Lung microvascular endothelial cell (primary cell): ENCODE data around the gene GALNT17. TPM values are rescaled to one million over a fixed set of nuclear protein-coding genes. Genes with fewer than 3 reads are reported as not detected.

ENCODE experiments used
- DNase-seq, 2 donors: peaks; one replicate each; pipeline versions ENCODE4 v3.0.0 to v3.0.0-alpha.2; 2010; ENCODE audit warnings: low read depth in 2 of 2
- total RNA-seq: library from RNA; depleted of rRNA; stranded (reverse); fragments of >200 nt; gene quantifications from 2 replicates; pipeline ENCODE4 v1.2.1, GENCODE V29; 2014

Gene GALNT17
- not detected in 2 replicates for total RNA-seq

GRCh38 chr7:71132127-71132376, at the start of gene GALNT17:
GALNT17 (plus strand) TSS chr7:71132144.
- no peak for DNase-seq

DNA sequence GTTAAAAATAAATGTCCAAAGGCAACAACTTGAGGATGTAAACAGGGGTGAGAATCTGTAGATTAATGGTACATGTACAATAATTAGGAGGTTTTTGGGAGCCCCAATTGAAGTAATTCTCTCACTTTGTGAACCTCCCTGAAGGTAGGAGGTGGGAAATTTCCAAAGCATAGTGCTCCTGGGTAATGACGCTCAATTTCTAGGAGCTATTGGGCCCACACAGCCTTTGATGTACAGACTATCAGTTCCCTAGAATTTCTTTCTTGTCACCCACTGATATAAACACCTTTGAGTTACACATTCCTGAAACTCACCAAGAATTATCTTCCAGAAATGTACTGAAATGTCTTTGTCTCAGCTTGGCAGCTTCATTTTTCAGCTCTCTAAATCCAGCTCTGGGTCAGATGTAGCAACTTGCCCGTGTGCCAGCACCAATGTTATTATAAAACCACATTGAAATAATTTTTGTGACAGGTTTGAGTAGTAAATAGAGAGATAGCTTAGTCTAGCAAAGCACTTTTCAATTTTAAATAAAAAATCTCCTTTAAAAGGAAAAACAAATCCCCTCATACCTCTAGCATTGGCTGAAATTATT, 36.6 kb upstream of the GALNT17 start:
- no peak for DNase-seq

DNA sequence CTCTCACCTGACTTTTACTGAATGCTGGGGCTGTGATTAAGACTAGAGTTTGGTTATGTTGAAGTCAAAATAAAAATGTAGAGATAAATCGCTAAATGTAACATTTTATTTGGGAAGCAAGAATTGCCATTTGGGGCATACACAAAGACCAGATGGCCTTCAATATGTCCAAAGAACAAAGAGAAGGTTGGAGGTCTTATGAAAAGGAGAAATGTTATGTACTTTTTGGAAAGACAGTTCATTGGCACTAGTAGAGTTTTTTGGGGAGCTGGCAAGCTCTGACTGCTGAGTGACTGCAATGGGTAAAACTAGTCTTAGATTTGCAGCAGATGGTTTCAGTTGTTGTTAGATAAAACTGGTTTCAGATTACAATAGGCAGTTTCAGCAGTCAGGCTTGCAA, 35.6 kb upstream of the GALNT17 start:
- no peak for DNase-seq

DNA sequence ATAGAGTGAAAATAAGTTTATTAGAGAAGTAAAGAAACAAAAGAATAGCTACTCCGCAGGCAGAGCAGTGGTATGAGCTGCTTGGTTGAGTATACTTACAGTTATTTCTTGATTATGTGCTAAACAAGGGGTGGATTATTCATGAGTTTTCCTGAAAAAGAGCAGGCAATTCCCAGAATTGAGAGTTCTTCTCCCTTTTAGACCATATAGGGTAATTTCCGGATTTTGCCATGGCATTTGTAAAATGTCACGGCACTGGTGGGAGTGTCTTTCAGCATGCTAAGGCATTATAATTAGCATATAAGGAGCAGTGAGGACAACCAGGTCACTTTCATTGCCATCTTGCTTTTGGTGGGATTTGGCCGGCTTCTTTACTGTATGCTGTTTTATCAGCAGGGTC, 25.7 kb upstream of the GALNT17 start:
- DNase-seq = no peak

GRCh38 chr7:71112436-71112835, 19.5 kb upstream of the GALNT17 start:
- no peak for DNase-seq

- DNase-seq = no peak
Measured at GRCh38 chr7:71120096-71120495, 11.8 kb upstream of the GALNT17 start.

DNA sequence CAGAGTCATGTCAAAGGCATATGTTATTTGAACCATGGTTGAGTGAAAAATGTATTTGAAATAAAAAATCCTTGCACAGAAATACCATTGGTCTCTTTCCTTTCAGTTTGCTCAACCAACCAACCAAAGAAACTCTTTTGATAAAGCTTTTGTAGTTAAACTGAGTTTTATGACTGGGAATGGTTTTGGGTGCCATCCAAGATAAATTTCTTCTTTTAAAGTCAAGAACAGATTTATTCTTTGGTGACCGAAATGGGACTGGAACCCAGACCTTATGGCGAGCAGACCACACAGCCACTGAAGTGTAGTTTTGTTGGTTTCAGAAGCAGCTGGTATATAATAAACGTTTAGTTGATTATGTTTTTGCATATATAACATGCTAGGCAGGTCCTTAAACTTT, 2.8 kb upstream of the GALNT17 start:
- DNase-seq = no peak

DNA sequence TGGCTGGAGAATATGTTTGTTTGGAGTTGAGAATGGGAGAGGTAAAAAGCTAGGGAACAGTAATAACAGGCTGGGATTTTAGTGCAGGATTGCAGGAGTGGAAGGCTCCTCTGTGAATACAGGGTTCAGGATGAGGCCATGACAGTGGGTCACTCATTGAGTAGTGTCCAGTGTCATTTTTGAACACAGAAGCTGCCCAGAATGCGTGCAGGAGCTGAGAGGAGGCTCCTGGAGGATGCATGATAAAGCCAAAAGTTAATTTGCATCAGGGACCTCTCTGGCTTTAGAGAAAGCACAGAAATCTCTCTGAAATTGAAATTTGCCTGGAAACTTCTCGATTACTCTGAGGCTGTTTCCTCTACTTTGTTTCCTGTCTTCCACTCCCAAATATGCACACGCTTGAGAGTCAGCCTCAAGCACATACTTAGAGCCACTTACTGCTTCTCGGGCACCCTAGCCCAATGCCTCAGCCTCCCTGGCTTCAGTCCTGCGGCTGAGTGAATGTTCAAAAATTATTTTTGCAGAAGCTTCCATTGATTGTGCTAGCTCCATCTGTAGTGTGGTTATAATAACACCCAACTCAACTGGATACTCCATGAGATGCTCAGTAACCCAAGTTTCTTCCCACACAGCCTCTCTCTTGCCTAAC, 1.8 kb upstream of the GALNT17 start:
- DNase-seq = no peak

DNA sequence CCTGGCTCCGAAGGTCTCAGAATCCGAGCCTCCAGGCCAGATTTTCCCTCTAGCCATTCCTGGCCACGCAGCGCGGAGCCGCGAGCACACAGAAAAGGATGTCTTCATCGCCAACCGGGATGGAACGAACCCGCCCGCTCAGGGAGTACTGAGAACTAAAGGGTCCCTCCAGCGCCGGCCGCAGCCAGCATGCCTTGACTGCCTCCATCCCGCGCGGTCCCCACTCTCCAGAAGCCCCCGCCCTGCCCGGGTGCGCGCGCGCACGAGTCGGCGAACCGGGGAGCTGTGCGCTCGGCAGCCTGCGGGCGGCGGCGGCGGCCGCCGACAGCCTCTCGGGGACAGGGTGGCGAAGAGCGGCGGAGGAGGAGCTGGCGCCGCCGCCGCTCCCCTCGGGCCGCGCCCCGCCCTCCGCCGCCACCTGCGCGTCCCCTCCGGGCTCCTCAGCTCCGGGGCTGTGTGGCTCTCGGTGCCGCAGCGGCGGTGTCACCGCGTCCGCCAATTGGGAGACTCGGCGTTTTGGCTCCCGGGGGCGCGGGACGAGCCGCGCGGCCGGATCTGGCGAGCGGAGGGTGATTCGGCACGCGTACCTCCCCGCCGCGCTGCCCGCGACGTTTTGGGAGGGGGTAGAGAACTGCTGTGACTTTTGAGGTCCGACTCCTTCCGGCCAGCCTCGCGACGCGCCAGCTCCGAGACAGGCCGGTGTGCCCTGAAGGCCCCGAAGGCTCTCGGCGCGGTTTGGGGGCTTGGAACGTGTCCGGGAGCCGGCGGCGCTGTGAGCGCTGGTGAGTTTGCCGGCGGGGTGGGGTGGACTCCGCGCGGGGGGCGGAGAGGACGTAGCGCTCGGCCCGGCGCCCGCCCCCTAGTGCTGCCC, 453 bp upstream of the GALNT17 start:
- peak in 1 of 2 donors; percentile 3 for DNase-seq

- DNase-seq = peak in 1 of 2 donors; percentile 2
Measured at GRCh38 chr7:71132377-71133231, 660 bp downstream of the GALNT17 start.

GRCh38 chr7:71133232-71133622, 1.3 kb downstream of the GALNT17 start:
- no peak for DNase-seq

DNA sequence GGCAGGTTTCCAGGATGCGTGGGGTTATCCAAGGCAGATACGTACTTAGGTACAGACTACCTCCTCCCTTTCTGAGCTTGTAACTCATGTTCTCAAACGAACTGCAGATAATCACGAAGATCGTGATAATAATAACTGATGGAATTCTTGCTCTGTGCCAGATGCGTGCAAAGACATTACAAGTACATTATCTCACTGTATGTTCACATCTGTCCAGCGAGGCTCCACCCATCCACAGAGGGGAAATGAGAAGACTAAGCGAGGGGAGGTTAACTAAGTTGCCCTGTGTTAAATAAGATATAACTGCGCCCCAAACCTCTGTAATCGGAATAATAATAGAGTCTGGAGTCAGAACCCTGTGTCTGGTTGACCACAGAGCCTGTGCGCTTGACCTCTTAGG, 1.9 kb downstream of the GALNT17 start:
- no peak for DNase-seq

GRCh38 chr7:71135116-71135515, 3.2 kb downstream of the GALNT17 start:
- no peak for DNase-seq

GRCh38 chr7:71135663-71136062, 3.7 kb downstream of the GALNT17 start:
- DNase-seq = no peak

DNA sequence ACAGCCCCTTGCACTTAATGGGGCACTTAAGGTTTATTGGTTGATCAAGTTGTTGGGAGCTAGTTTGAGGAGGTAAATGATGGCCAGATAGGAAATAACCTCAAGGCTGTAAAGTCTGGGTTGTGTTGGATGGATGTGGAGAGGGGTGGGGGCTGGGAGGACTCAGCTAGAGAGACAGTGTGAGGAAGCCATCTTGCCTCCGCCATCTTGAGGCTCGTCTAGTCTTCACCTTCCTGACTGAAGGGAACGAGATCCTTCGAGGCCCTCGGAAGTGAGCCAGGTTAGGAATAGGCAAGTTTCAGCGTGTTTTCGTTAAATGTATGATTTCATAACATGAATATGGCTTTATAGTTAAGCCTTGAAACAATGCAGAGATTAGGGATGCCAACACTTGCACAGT, 5.5 kb downstream of the GALNT17 start:
- no peak for DNase-seq

- DNase-seq = no peak
Measured at GRCh38 chr7:71140264-71140663, 8.3 kb downstream of the GALNT17 start.

GRCh38 chr7:71144963-71145362, 13.0 kb downstream of the GALNT17 start:
- DNase-seq = no peak

DNA sequence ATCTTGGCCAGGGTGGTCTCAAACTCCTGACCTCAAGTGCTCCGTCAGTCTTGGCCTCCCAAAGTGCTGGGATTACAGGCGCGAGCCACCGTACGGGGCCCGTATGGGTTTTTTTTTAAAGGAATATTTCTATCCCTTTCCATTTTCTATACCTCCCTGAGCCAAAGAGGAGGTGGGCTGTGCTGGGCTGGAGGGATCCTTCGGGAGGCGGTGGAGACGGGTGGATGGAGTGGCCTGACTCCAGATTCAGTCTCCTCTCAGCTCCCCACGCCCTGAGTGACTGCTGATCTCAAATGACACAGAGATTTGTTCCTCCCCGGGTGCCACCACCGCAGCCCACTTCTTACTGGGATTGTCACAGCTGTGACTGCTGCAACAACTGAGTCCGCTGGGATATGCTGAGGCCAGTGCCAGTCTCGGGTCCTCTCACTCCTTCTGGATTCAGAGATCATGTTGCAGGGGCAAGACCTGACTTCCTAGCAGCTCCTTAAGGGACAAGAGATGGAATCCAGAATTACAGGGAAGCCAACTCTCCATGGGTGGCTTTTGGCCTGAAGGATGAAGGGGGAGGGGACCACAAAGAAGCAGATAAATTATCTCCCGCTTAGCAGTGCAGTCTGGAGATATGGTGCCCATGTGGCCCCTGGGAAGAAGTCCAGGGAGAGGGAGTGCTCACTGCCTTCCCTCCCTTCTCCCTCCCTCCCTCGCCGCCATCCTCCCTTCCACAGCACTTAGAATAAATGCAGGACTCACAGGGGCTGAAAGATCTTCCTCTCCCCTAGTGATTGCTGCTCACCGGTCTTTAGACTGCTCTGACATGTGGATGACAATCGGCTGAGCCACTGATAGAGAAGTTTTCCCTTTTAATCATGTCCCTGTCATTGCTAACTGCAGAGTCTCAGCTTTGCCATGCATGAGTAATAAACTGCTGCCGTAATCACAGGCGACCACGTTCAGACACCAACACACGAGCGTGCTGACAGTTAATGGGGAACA, 14.3 kb downstream of the GALNT17 start:
- no peak for DNase-seq

DNA sequence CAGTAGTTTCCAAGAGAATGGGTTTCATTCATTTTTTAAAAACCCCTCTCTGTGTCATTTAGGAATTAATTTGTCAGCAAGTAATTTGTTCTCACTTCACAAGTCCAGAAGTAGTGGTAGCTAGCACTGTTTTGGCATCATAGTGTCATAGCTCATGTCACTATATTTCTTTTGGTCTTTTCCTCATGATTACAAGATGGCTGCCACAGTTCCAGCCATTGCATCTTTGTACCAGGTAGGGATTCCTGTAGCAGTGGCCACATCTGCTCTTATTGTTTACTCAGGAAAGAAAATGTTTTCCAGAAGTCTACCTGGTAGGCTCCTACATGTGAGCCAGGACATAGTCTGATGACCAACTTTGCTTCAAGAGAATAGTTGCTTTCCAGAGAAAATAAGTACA, 16.2 kb downstream of the GALNT17 start:
- no peak for DNase-seq

GRCh38 chr7:71155236-71155635, 23.3 kb downstream of the GALNT17 start:
- no peak for DNase-seq

GRCh38 chr7:71157757-71158156, 25.8 kb downstream of the GALNT17 start:
- DNase-seq = no peak
